ENCODE results near the gene XRRA1. TPM values are rescaled to one million over a fixed set of nuclear protein-coding genes. Genes with fewer than 3 reads are reported as not detected.

The XRRA1 gene
- total RNA-seq, 1 experiment from 2014 or later, result 11.9 TPM

- intact Hi-C loops (cut with micrococcal nuclease; ENCODE audit: unreplicated experiment), result no loop called here
- no peak for TF ChIP-seq CTCF (IDR thresholded peaks at IDR 0.05; ENCODE audit: insufficient read depth in 1 of 2, low read depth in 1 of 2, low read length in 1 of 2, severe bottlenecking in 1 of 2, unreplicated experiment in 1 of 2)
- no peaks in the 10 kb centered on the region for H3K9me3 Mint-ChIP-seq (ENCODE audit: unreplicated experiment)
- peaks cover 5% of the 10 kb centered on the region for H3K4me1 ChIP-seq
- no peaks in the 10 kb centered on the region for H3K27me3 ChIP-seq (replicated peaks; ENCODE audit: control insufficient read depth, insufficient read depth, low read length)
- peaks cover 29% of the 10 kb centered on the region for H3K36me3 Mint-ChIP-seq (ENCODE audit: insufficient read depth, unreplicated experiment)
- H3K9me3 ChIP-seq, result no peaks in the 10 kb centered on the region
- H3K4me1 Mint-ChIP-seq (ENCODE audit: low read depth, unreplicated experiment), result peaks cover 10% of the 10 kb centered on the region
- no peak overlapping the region for H3K27ac Mint-ChIP-seq (ENCODE audit: unreplicated experiment)
- no TSS peak for BruUV-seq (replicated peaks)
- DNase-seq, result no peak
- no peaks in the 10 kb centered on the region for H3K27me3 Mint-ChIP-seq (ENCODE audit: insufficient read depth, unreplicated experiment)
- peaks cover 2% of the 10 kb centered on the region; the same call in 1 of the 2 replicates for H3K36me3 ChIP-seq (ENCODE audit: control insufficient read depth, insufficient read depth, low read length)
- H3K4me3 Mint-ChIP-seq (ENCODE audit: unreplicated experiment), result no peak overlapping the region
- ChIA-PET POLR2A (no interaction called here), CTCF (no interaction called here)
- H3K4me3 ChIP-seq (ENCODE audit: low read depth, low read length), result no peak overlapping the region
Measured at GRCh38 chr11:74953451-74953850, 4.6 kb upstream of the XRRA1 start.

GRCh38 chr11:74952752-74953151, 3.9 kb upstream of the XRRA1 start:
- TF ChIP-seq CTCF (IDR thresholded peaks at IDR 0.05; ENCODE audit: insufficient read depth in 1 of 2, low read depth in 1 of 2, low read length in 1 of 2, severe bottlenecking in 1 of 2, unreplicated experiment in 1 of 2), result no peak
- Histone ChIP-seq H3K9me3 (no peaks in the 10 kb centered on the region), H3K4me1 (peaks cover 5% of the 10 kb centered on the region), H3K27me3 (replicated peaks; ENCODE audit: control insufficient read depth, insufficient read depth, low read length) (no peaks in the 10 kb centered on the region), H3K4me3 (ENCODE audit: low read depth, low read length) (no peak overlapping the region), H3K36me3 (ENCODE audit: control insufficient read depth, insufficient read depth, low read length) (peaks cover 2% of the 10 kb centered on the region; the same call in 1 of the 2 replicates)
- Mint-ChIP-seq H3K36me3 (ENCODE audit: insufficient read depth, unreplicated experiment) (peaks cover 29% of the 10 kb centered on the region), H3K4me3 (ENCODE audit: unreplicated experiment) (no peak overlapping the region), H3K9me3 (ENCODE audit: unreplicated experiment) (no peaks in the 10 kb centered on the region), H3K27ac (ENCODE audit: unreplicated experiment) (no peak overlapping the region), H3K4me1 (ENCODE audit: low read depth, unreplicated experiment) (peaks cover 10% of the 10 kb centered on the region), H3K27me3 (ENCODE audit: insufficient read depth, unreplicated experiment) (no peaks in the 10 kb centered on the region)
- CTCF ChIA-PET, result no interaction called here
- no peak for DNase-seq
- no TSS peak for BruUV-seq (replicated peaks)
- POLR2A ChIA-PET, result interaction anchor here (0.6 kb wide), 1 partner anchor 28 kb away, joined by 3 read pairs; no protein-coding TSS in a partner anchor
- intact Hi-C loops (cut with micrococcal nuclease; ENCODE audit: unreplicated experiment), result no loop called here

GRCh38 chr11:74951226-74951625, 2.3 kb upstream of the XRRA1 start:
- Histone ChIP-seq H3K4me1 (peaks cover 5% of the 10 kb centered on the region), H3K4me3 (ENCODE audit: low read depth, low read length) (no peak overlapping the region), H3K9me3 (no peaks in the 10 kb centered on the region), H3K36me3 (ENCODE audit: control insufficient read depth, insufficient read depth, low read length) (peaks cover 2% of the 10 kb centered on the region; the same call in 1 of the 2 replicates), H3K27me3 (replicated peaks; ENCODE audit: control insufficient read depth, insufficient read depth, low read length) (no peaks in the 10 kb centered on the region)
- no peak overlapping the region for H3K27ac Mint-ChIP-seq (ENCODE audit: unreplicated experiment)
- CTCF ChIA-PET, result no interaction called here
- peaks cover 5% of the 10 kb centered on the region for H3K4me1 Mint-ChIP-seq (ENCODE audit: low read depth, unreplicated experiment)
- H3K36me3 Mint-ChIP-seq (ENCODE audit: insufficient read depth, unreplicated experiment), result peaks cover 29% of the 10 kb centered on the region
- POLR2A ChIA-PET, result no interaction called here
- intact Hi-C loops (cut with micrococcal nuclease; ENCODE audit: unreplicated experiment), result no loop called here
- no peak overlapping the region for H3K4me3 Mint-ChIP-seq (ENCODE audit: unreplicated experiment)
- no TSS peak for BruUV-seq (replicated peaks)
- no peaks in the 10 kb centered on the region for H3K27me3 Mint-ChIP-seq (ENCODE audit: insufficient read depth, unreplicated experiment)
- DNase-seq, result no peak
- no peak for TF ChIP-seq CTCF (IDR thresholded peaks at IDR 0.05; ENCODE audit: insufficient read depth in 1 of 2, low read depth in 1 of 2, low read length in 1 of 2, severe bottlenecking in 1 of 2, unreplicated experiment in 1 of 2)
- H3K9me3 Mint-ChIP-seq (ENCODE audit: unreplicated experiment), result no peaks in the 10 kb centered on the region
